KMS-11 (cell line): ENCODE measurements around the gene GNAQ.

Experiments used
- H2AFZ ChIP-seq: fragments of 200-600 bp; sonication (generic); 2 replicates; pipeline ENCODE4 v1.6.1; 2016; ENCODE audit warnings: antibody characterized with exemption, mixed run types, low read depth
- H3K27ac ChIP-seq: fragments of 200-600 bp; sonication (generic); 2 replicates; pipeline ENCODE4 v1.6.1; 2016; ENCODE audit warnings: mild to moderate bottlenecking, mixed run types
- H3K27me3 ChIP-seq: fragments of 200-600 bp; sonication (generic); 2 replicates; pipeline ENCODE4 v1.6.1; 2017; ENCODE audit warnings: mild to moderate bottlenecking, low read depth, mixed run types, moderate library complexity; ENCODE audit not compliant: insufficient read depth
- H3K36me3 ChIP-seq: fragments of 200-600 bp; sonication (generic); 2 replicates; pipeline ENCODE4 v1.6.1; 2017; ENCODE audit warnings: mild to moderate bottlenecking, mixed run types; ENCODE audit not compliant: insufficient read depth
- H3K4me1 ChIP-seq: fragments of 200-600 bp; sonication (generic); 2 replicates; pipeline ENCODE4 v1.6.1; 2016; ENCODE audit warnings: mild to moderate bottlenecking, low read depth, mixed run types; ENCODE audit not compliant: poor library complexity, severe bottlenecking
- H3K4me2 ChIP-seq: fragments of 200-600 bp; sonication (generic); 2 replicates; pipeline ENCODE4 v1.7.0; 2016; ENCODE audit warnings: mild to moderate bottlenecking, mixed run types
- H3K4me3 ChIP-seq: fragments of 200-600 bp; sonication (generic); IDR thresholded peaks from 2 replicates; pipeline ENCODE4 v1.6.1; 2017; ENCODE audit warnings: low read depth, low read length, mixed read lengths; ENCODE audit not compliant: insufficient read depth
- H3K79me2 ChIP-seq: fragments of 200-600 bp; sonication (generic); 2 replicates; pipeline ENCODE4 v1.6.1; 2016; ENCODE audit warnings: low read depth, mixed run types; ENCODE audit not compliant: insufficient read depth
- H3K9ac ChIP-seq: fragments of 200-600 bp; sonication (generic); 2 replicates; pipeline ENCODE4 v1.6.1; 2016; ENCODE audit warnings: mild to moderate bottlenecking, mixed run types
- H4K20me1 ChIP-seq: fragments of 200-600 bp; sonication (generic); 2 replicates; pipeline ENCODE4 v1.6.1; 2016; ENCODE audit warnings: mild to moderate bottlenecking, mixed run types; ENCODE audit not compliant: insufficient read depth
- CTCF ChIP-seq: fragments of 200-600 bp; sonication (generic); conservative IDR thresholded peaks from 2 replicates; pipeline ENCODE4 v1.6.1; 2017; ENCODE audit warnings: low read depth, mild to moderate bottlenecking, antibody characterized with exemption, low read length, moderate library complexity, mixed read lengths

The GNAQ gene

DNA sequence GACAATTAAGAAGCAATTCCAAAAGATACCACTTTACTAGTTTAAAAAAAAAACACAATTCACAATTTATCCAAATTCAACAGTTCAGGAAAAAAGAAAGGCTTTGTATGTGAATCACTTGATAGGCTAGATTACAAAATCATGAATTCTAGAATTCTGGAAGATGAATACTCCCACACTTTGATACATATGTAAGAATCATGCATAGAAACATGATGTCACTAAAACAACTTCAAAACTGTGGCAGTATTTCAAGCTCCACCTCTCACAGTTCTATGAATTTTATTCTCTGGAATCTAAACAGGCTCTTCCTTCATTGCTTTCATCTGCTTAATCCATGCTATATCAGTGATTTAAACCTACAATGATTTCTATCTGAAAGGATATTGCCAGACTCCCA lies 51.0 kb downstream of the GNAQ start:
- Histone ChIP-seq H3K27me3 (no peaks in the 10 kb centered on the region), H4K20me1 (no peaks in the 10 kb centered on the region), H3K4me2 (no peak overlapping the region), H2AFZ (no peak overlapping the region), H3K36me3 (no peaks in the 10 kb centered on the region), H3K4me1 (peaks cover 6% of the 10 kb centered on the region), H3K79me2 (no peaks in the 10 kb centered on the region), H3K9ac (no peak overlapping the region), H3K27ac (no peak overlapping the region), H3K4me3 (no peak overlapping the region)
- no peak for TF ChIP-seq CTCF

DNA sequence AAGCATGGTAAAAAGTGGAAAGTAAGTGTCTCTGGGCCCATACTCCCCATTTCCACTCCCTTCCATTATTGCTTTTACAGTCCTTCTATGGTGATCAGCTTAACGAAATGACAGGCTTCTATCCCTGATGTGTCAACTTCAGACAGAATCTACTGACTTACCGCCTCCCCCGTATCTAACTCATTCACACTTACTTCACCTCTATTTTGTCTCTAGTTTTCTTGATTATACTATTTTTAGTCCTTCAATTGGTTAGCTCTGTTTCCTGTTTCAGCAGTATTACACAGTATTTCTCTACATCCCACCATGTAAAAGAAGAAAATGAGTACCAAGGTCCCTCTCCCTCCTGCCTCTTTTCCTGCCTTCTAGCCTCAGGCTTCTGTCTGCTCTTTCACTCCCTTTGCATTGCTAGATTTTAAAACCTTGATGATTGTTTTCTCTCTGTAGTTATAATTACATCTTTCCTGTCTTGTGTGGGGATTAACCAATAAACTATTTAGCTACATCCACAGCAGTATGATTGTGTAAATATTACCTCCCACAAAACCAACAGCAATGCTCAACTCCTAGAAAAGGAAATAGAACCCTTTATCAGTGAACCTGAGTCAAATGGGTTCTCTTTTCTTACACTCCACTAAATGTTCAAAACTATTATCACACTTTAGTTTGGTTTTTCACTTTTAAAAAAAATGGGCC lies 53.4 kb downstream of the GNAQ start:
- H3K9ac ChIP-seq: no peak overlapping the region
- H3K27me3 ChIP-seq: no peaks in the 10 kb centered on the region
- no peak overlapping the region for H3K4me3 ChIP-seq
- TF ChIP-seq CTCF: no peak
- no peak overlapping the region for H3K27ac ChIP-seq
- H3K4me1 ChIP-seq: peaks cover 6% of the 10 kb centered on the region
- no peak overlapping the region for H3K4me2 ChIP-seq
- H4K20me1 ChIP-seq: no peaks in the 10 kb centered on the region
- H2AFZ ChIP-seq: no peak overlapping the region
- H3K36me3 ChIP-seq: no peaks in the 10 kb centered on the region
- no peaks in the 10 kb centered on the region for H3K79me2 ChIP-seq

DNA sequence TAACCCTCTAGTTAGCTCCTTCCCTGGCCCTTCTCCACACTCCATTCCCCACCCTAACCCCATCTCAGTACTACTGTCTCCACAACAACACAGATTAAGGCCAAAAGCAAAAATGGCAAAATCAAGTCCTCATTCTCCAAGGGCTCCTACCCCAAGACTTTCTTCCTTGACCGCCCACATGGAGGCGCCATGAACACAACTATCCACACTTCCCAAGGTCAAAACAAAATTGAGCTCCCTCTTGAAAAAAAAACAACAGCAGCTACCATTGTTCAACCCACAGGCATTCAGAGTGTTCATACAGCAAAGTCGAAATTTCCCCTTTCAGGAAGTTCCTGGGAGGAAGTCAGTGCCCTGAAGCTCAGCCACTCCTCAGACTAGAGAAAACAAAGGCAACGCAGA lies 54.4 kb downstream of the GNAQ start:
- Histone ChIP-seq H3K4me1 (peaks cover 6% of the 10 kb centered on the region), H3K27me3 (no peaks in the 10 kb centered on the region), H3K79me2 (no peaks in the 10 kb centered on the region), H4K20me1 (no peaks in the 10 kb centered on the region), H3K4me3 (no peak overlapping the region), H3K9ac (no peak overlapping the region), H3K27ac (no peak overlapping the region), H3K36me3 (no peaks in the 10 kb centered on the region), H3K4me2 (no peak overlapping the region), H2AFZ (no peak overlapping the region)
- 0 out of 2 replicates have a peak, but pooled peaks have one; percentile 33 for TF ChIP-seq CTCF

DNA sequence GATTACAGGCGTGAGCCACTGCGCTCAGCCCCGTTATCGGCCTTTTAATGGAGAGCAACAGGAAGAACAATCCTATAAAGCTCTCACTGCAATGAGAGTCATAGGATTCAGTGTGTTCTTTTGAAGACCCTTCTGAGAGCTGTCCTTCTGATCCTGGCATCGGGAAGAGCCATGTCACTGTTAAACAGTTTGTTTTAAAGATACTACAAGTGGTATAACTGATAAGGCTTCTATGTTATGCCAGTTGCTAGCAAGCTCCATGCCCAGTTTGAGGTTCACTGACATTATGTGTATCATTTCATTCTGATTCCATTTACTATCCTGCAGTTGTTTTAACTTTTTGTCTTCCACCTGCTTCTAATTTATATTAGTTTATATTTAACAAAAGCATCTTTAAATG lies 55.8 kb downstream of the GNAQ start:
- Histone ChIP-seq H3K4me2 (no peak overlapping the region), H3K79me2 (no peaks in the 10 kb centered on the region)

More for the DNA sequence above, 55.8 kb downstream of the GNAQ start:
- Histone ChIP-seq H3K9ac (no peak overlapping the region), H3K27me3 (no peaks in the 10 kb centered on the region), H3K4me1 (peaks cover 6% of the 10 kb centered on the region), H2AFZ (no peak overlapping the region), H3K4me3 (no peak overlapping the region), H3K27ac (no peak overlapping the region), H3K36me3 (no peaks in the 10 kb centered on the region), H4K20me1 (no peaks in the 10 kb centered on the region)
- TF ChIP-seq CTCF: no peak
